Effector memory CD4-positive, alpha-beta T cell (primary cell): Measurements from ENCODE around the gene GTSF1L.
A peak's percentile ranks its signal among the peaks of the same experiment; 100 is the strongest.
"Not testable (repeated sequence)": the region's sequence is repeated elsewhere in the genome, so short reads cannot be mapped to it uniquely, and the experiment has no call there.

Source experiments
- DNase-seq, 3 donors: peaks; one replicate each; pipeline ENCODE4 v3.0.0-alpha.2; 2020
- H3K27ac ChIP-seq: 2 replicates; pipeline ENCODE4 v1.7.0; 2013; ENCODE audit warnings: mild to moderate bottlenecking, low read length, moderate library complexity; ENCODE audit not compliant: insufficient read depth, poor library complexity, severe bottlenecking
- H3K27me3 ChIP-seq: replicated peaks from 2 replicates; pipeline ENCODE4 v1.7.0; 2013; ENCODE audit warnings: mild to moderate bottlenecking, low read length; ENCODE audit not compliant: insufficient read depth, control insufficient read depth, poor library complexity, severe bottlenecking
- H3K36me3 ChIP-seq: 2 replicates; pipeline ENCODE4 v1.7.0; 2013; ENCODE audit warnings: mild to moderate bottlenecking, low read length, moderate library complexity; ENCODE audit not compliant: control insufficient read depth, insufficient read depth
- H3K4me1 ChIP-seq: 2 replicates; pipeline ENCODE4 v1.7.0; 2013; ENCODE audit warnings: low read length, mild to moderate bottlenecking; ENCODE audit not compliant: control insufficient read depth, insufficient read depth, poor library complexity, severe bottlenecking
- H3K4me3 ChIP-seq: 2 replicates; pipeline ENCODE4 v1.7.0; 2013; ENCODE audit warnings: low read length, low read depth, mild to moderate bottlenecking; ENCODE audit not compliant: insufficient read depth, poor library complexity, severe bottlenecking
- H3K9me3 ChIP-seq: 2 replicates; pipeline ENCODE4 v1.7.0; 2013; ENCODE audit warnings: mild to moderate bottlenecking, low read length, moderate library complexity; ENCODE audit not compliant: control insufficient read depth

The GTSF1L gene

GRCh38 chr20:43761386-43762340 is 34.9 kb upstream of the GTSF1L start:
- H3K4me3 ChIP-seq: no peak overlapping the region
- no peak overlapping the region for H3K27ac ChIP-seq
- no peaks in the 10 kb centered on the region for H3K36me3 ChIP-seq
- no peaks in the 10 kb centered on the region for H3K9me3 ChIP-seq
- no peaks in the 10 kb centered on the region for H3K27me3 ChIP-seq
- DNase-seq: no peak
- no peaks in the 10 kb centered on the region for H3K4me1 ChIP-seq

GRCh38 chr20:43757888-43758287 is 31.1 kb upstream of the GTSF1L start:
- H3K4me1 ChIP-seq, DNase-seq, H3K9me3 ChIP-seq, H3K36me3 ChIP-seq, H3K4me3 ChIP-seq, H3K27ac ChIP-seq, H3K27me3 ChIP-seq: not testable (repeated sequence)

- no peak overlapping the region for H3K4me3 ChIP-seq
- no peaks in the 10 kb centered on the region for H3K27me3 ChIP-seq
- no peak overlapping the region for H3K27ac ChIP-seq
- H3K9me3 ChIP-seq: no peaks in the 10 kb centered on the region
- H3K4me1 ChIP-seq: no peaks in the 10 kb centered on the region
- DNase-seq: no peak
- H3K36me3 ChIP-seq: no peaks in the 10 kb centered on the region
Measured at GRCh38 chr20:43755851-43756250, 29.0 kb upstream of the GTSF1L start.

GRCh38 chr20:43755390-43755789 is 28.6 kb upstream of the GTSF1L start:
- Histone ChIP-seq H3K4me1 (no peaks in the 10 kb centered on the region), H3K27me3 (no peaks in the 10 kb centered on the region), H3K36me3 (no peaks in the 10 kb centered on the region), H3K4me3 (no peak overlapping the region), H3K9me3 (no peaks in the 10 kb centered on the region), H3K27ac (no peak overlapping the region)
- DNase-seq: no peak

GRCh38 chr20:43752561-43753301 is 25.9 kb upstream of the GTSF1L start:
- Histone ChIP-seq H3K4me3 (no peak overlapping the region), H3K27ac (no peak overlapping the region), H3K36me3 (no peaks in the 10 kb centered on the region), H3K27me3 (no peaks in the 10 kb centered on the region), H3K9me3 (no peaks in the 10 kb centered on the region), H3K4me1 (peaks cover 3% of the 10 kb centered on the region)
- DNase-seq: no peak

- peaks cover 3% of the 10 kb centered on the region for H3K4me1 ChIP-seq
- DNase-seq: no peak
- H3K27ac ChIP-seq: no peak overlapping the region
- no peaks in the 10 kb centered on the region for H3K36me3 ChIP-seq
- no peaks in the 10 kb centered on the region for H3K9me3 ChIP-seq
- no peaks in the 10 kb centered on the region for H3K27me3 ChIP-seq
- H3K4me3 ChIP-seq: no peak overlapping the region
Measured at GRCh38 chr20:43752051-43752360, 25.2 kb upstream of the GTSF1L start.

- DNase-seq: no peak
- H3K27me3 ChIP-seq: no peaks in the 10 kb centered on the region
- H3K4me1 ChIP-seq: peaks cover 3% of the 10 kb centered on the region
- H3K36me3 ChIP-seq: no peaks in the 10 kb centered on the region
- no peaks in the 10 kb centered on the region for H3K9me3 ChIP-seq
- no peak overlapping the region for H3K27ac ChIP-seq
- no peak overlapping the region for H3K4me3 ChIP-seq
Measured at GRCh38 chr20:43751167-43752050, 24.6 kb upstream of the GTSF1L start.

- H3K36me3 ChIP-seq: no peaks in the 10 kb centered on the region
- H3K4me3 ChIP-seq: no peak overlapping the region
Measured at GRCh38 chr20:43750774-43751166, 24.0 kb upstream of the GTSF1L start.

GRCh38 chr20:43749734-43750294 is 23.0 kb upstream of the GTSF1L start:
- H3K4me1 ChIP-seq: peaks cover 3% of the 10 kb centered on the region
- no peak overlapping the region for H3K4me3 ChIP-seq
- no peaks in the 10 kb centered on the region for H3K36me3 ChIP-seq
- DNase-seq: peak; percentile 46 to 71 (median 62)
- H3K27ac ChIP-seq: no peak overlapping the region
- no peaks in the 10 kb centered on the region for H3K27me3 ChIP-seq
- H3K9me3 ChIP-seq: no peaks in the 10 kb centered on the region

More at GRCh38 chr20:43750774-43751166, 24.0 kb upstream of the GTSF1L start:
- Histone ChIP-seq H3K27me3 (no peaks in the 10 kb centered on the region), H3K9me3 (no peaks in the 10 kb centered on the region), H3K4me1 (peaks cover 3% of the 10 kb centered on the region), H3K27ac (no peak overlapping the region)
- no peak for DNase-seq
